GM19467 (cell line): ENCODE data around the gene ZNF616.
"Not testable (repeated sequence)": the region's sequence is repeated elsewhere in the genome, so short reads cannot be mapped to it uniquely, and the experiment has no call there.

ENCODE experiments used
- ATAC-seq: cut with Tn5 transposase; IDR thresholded peaks from one replicate; pipeline ENCODE4 v1.9.1; 2021; ENCODE audit warnings: mild to moderate bottlenecking, moderate library complexity; ENCODE audit not compliant: unreplicated experiment

The ZNF616 gene

DNA sequence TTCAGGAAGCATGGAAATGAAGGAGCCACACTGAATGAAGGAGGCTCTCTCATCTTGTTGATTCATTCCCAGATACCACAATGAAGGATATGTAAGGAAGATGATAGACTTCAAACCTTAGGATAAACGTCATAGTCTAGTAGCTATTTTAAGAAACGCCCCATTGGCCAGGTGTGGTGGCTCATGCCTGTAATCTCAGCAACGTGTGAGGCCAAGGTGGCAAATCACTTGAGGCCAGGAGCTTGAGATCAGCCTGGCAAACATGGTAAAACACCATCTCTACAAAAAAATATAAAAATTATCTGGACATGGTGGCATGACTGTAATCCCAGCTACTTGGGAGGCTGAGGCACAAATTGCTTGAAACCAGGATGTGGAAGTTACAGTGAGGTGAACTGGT lies 27.1 kb downstream of the ZNF616 start:
- ATAC-seq, result no peak

DNA sequence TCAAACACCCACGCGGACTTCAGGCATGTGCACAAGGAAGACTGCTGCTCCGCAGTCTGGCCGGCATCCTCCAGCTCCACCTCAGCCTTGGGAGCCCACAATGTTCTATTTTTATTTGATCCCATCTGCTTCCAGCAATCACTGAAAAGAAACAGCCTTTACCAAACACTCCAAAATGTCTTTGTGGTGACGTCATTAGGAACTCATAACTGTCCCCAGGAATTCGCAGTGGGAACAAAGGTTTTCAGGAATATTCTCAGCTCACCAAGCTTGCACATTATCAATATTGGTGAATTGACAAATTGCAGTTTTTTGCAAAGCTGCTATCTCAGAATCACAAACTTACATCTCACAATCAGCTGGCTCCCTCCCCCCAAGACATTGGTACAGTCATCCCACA lies 29.0 kb downstream of the ZNF616 start:
- no peak for ATAC-seq

DNA sequence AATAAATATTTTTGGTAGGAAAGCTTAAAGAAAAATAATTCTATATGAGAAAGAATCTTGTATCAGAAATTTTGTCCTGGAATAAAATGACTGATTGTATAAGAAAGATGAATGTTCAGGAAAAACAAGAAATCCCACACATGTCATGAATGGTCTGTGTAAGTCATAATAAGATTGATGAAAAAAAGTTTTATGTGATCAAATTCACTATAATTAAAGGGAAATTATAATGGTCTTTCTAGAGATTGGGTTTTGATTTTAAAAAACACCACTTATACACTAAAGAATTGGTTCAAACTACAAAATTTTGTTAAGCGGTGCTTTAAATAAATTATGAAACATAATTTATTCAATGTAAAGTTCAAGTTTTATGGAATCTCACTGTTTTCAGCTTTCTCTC lies 37.0 kb downstream of the ZNF616 start:
- no peak for ATAC-seq

DNA sequence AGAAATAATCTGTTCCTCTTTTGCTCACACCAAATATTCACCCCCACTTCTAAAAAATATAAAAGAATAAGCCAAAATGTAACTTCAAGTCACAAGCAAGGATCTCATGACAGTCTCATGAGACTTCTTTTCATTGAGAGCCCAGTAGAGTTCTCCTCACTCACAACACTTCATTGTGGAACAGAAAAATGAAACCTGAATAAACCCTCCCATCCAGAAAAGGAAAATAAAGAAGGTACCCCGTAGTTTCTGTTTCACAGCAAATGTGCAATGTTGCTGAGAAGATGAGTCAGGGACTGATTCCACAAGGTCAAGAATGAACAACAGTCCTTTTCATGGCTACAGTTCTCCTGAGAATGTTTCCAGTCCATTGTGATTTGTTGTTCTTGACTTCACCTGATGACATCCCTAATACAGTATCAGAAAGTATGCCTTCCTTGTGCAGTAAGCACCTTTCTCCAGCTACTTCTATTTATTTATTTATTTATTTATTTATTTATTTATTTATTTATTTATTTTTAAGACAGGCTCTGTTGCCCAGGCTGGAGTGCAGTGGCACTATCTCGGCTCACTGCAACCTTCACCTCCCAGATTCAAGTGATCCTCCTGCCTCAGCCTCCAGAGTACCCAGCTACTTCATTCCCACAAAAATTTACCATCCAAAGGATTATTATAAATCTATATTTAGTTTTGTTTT lies 37.7 kb downstream of the ZNF616 start:
- ATAC-seq, result no peak

DNA sequence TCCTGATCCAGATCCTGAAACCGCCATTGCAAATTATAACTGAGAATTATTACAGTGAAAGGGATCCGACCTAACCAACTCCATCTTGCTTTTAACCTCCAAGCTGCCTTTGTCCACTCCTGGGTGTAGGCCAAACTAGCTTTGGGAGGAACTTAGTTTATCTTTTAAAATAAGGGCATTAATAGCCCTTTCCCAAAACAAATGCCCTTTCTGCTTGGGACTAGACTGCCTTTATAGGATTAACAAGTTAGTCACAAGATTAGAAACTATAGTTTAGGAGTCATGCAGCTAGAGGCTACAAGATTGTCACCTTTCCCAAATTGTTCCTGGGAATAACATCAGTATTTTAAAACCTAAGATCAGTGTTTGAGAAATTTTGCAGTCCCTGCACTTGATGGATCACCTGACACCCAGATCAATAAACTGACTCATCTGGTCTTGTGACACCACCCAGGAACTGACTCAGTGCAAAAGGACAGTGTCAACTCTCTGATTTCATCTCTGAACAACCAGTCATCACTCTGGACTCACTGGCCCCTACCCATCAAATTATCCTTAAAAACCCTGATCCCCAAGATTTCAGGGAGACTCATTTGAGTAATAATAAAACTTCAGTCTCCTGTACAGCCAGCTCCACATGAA lies 40.1 kb downstream of the ZNF616 start:
- no peak for ATAC-seq

DNA sequence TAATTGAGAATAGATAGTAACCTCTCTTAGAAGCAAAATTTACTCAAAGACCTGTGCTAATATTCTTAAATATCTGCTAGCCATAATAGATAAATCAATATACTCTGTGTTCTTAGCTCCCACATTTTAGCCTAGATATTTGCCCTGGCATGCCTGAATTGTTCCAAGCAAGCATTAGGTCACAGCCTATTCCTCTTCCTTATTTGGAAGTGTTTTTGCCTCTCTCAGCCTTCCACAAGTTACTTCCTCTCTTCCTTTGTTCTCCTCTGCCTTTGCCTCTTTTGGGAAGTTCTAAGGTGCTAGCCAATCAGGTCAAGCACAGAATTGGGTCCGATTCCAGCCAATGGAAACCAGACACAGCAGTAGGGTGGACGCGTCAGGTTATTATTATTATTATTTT lies 43.3 kb downstream of the ZNF616 start:
- ATAC-seq, result not testable (repeated sequence)

DNA sequence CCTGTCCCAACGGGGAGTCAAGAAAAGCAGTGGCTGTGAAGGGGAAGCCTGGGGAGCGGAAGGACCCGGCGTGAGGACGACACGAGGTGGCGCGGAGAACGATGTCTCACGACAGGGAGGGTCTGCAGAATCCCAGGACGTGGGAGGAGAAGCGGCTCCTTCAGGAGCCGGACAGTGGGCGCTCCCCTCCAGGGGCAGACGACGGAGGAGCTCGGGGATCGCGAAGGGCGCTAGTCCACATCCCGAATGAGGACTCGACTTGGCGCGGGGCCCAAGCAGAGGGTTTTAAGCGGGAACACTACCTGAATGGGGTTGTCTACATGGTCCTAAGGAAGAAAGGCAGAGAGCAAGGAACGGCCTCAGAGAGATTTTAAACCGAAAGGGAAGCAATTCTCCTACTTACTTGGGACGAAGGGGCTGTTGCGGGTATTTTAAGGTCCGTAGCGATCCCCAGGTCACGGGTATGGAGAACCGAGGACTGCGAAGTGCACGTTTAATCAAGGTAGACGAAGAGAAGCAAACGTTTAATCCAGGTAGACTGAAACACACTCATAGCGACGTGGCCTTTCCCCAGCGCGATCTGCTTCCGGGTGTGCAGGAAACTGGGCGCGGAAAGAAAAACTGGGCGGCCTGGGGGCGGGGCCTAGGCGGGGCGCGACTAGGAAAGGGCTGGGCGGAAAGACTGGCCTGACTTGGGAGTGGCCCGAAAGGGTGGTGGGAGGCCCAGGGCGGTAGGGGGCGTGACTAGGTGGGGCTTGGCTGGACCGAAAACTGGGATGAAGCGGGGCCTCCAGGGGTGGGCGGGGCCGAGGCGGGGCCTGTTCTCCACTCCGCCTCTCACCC lies 44.3 kb downstream of the ZNF616 start, which contains the start of gene ZNF841:
ZNF841 (minus strand) TSS at position 594 of the 843 bp plus-strand sequence. CDS start 10,964 bp downstream, outside the sequence.
- peak; percentile 93 for ATAC-seq

DNA sequence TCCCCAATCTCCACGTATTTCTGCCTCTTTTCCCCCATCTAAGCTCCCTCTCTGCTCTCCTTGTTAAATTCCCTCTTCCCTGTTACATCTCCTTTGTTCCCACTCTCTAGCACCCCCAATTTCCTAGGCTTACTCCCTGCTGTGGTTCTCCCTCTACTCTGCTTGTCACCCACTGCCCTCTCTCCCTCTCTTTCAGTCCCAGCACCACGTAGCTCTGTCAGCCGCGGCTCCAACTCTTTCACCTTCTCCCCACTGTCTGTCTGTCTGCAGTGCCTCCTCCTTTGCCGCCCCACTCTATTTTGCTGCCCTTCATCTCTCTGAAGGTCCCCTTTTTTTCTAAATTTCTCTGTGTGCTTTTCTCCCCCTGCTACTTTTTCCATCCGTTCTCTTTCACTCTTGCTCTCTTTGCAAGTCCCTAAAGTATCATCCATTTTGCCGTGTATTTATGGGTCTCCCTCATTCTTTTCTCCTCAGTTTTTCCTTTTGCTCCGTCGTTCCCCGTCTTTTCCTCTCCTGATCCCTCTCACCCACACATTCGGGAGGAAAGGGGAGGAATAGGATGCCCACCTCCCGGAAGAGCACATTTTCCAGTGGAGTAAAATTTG lies 45.1 kb downstream of the ZNF616 start:
- no peak for ATAC-seq

DNA sequence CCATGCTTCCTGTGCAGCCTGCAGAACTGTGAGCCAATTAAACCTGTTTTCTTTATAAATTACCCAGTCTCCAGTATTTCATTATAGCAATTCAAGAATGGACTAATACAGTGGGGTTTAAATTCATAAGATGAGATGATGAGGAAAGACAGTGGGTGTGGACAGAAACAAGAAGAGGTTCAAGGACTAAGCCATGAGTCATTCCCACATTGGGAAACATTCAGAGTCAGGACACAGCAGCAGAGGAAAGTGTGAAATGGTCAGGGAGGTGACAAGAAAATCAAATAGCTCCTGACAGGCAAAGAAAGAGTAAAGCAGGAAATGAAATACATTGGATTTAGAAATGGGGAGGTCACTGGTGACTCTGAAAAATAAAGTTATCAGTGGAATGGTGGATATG lies 53.3 kb downstream of the ZNF616 start:
- no peak for ATAC-seq

DNA sequence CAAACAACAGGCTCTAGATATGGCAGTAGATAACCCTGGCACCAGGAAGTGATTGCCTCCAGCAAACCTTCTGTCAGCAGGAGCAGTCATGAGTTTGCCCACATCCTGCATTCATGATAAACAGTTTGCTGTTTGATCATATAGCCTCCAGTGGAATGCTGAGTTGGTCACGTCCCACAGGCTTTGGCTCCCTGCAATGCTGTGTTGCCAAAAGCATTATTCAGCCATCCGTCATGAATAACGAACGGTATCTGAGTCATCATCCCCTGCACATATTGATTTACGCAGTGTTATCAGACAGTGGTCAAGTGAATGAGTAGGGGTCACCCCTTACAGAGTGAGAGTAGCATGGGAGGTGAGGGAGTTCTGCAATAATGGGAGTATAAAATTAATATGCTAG lies 69.2 kb downstream of the ZNF616 start:
- ATAC-seq, result no peak

DNA sequence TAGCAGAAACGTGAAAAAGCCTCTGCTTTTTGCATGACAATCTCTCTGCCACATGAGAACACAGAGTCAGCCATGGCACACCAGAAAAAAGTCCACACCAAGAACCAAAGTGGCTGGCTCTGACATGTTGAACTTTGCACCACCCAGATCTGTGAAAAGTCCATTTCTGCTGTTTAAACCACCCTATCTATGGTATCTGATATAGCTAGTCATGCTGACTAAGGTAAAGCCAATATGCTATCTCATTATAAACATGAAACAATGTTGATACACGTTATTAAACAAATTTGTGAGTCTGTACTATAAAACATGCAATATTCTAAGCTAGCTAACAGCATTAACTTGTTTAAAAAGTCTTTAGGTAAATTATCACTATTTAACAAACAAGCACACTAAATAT lies 70.1 kb downstream of the ZNF616 start:
- no peak for ATAC-seq

DNA sequence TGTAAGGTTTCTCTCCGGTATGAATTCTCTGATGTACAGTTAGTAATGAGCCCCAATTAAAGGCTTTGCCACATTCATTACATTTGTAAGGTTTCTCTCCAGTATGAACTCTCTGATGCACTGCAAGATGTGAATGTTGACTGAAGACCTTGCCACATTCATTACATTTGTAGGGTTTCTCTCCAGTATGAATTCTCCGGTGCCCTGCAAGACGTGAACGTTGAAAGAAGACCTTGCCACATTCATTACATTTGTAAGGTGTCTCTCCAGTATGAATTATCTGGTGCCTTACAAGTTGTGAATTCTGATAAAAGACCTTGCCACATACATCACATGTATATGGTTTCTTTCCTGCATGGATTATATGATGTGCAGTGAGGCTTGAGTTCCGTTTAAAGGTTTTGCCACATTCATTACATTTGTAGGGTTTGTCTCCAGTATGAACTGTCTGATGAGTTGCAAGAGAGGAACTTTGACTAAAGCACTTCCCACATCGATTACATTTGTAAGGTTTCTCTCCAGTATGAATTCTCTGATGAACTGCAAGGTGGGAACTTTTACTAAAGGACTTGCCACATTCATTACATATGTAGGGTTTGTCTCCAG lies 73.4 kb downstream of the ZNF616 start:
- ATAC-seq, result no peak

DNA sequence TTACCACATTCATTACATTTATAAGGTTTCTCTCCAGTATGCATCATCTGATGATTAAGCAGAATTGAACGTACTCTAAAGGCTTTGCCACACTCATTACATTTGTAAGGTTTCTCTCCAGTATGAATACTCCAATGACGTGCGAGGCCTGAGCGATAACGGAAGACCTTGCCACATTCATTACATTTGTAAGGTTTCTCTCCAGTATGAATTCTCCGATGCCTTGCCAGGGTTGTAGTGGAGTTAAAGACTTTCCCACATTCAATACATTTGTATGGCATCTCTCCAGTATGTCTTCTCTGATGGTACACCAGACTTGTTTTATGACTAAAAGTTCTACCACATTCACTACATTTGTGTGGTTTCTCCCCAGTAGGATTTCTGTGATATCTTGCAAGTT lies 74.3 kb downstream of the ZNF616 start:
- no peak for ATAC-seq
